Measurements from ENCODE around the gene CASTOR1.

DNA sequence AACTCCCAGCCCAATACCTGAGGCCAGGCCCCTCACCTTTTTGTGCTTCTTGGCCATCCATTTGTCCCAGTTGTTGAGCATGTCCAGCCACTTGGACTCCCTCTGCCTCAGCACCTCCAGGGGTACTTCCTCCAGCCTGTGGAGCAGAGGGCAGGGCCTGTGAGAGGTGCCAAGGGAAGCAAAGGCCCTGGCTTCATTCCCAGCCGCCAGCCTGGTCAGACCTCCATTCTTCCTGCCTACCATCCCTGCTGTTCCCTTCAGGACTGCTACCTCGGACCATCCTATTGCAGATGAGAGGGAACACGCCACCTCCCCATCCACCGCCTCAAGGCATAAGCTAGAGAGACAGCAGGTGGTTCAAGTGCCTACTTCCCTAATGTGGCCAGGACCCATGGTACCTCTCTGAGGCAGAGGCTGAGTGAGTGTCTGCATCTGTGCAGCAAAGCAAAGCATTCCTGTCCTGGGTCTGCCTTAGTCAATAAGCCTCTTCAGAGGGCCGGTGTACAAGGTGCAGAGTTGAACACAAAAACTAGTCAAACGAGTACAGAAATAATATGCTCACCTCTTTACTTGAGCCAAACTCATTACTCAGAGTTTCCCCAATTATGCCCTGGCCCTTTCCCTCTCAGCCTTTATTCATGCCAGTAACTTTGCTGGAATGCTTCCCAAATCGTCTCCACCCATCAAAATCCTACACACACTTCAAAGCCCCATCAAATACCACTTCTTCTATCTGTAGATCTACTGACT lies 15.4 kb upstream of the CASTOR1 start:
- TF ChIP-seq, protein P1, sequence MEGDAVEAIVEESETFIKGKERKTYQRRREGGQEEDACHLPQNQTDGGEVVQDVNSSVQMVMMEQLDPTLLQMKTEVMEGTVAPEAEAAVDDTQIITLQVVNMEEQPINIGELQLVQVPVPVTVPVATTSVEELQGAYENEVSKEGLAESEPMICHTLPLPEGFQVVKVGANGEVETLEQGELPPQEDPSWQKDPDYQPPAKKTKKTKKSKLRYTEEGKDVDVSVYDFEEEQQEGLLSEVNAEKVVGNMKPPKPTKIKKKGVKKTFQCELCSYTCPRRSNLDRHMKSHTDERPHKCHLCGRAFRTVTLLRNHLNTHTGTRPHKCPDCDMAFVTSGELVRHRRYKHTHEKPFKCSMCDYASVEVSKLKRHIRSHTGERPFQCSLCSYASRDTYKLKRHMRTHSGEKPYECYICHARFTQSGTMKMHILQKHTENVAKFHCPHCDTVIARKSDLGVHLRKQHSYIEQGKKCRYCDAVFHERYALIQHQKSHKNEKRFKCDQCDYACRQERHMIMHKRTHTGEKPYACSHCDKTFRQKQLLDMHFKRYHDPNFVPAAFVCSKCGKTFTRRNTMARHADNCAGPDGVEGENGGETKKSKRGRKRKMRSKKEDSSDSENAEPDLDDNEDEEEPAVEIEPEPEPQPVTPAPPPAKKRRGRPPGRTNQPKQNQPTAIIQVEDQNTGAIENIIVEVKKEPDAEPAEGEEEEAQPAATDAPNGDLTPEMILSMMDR (IDR thresholded peaks at IDR 0.05), result no peak
- TF ChIP-seq POLR2A (IDR thresholded peaks at IDR 0.05), result no peak

All from Peyer's patch (tissue), 4 donors.